ENCODE data around the gene INSYN1. TPM values are rescaled to one million over a fixed set of nuclear protein-coding genes. Genes with fewer than 3 reads are reported as not detected.

Gene INSYN1
- total and polyA plus RNA-seq, 7 donors = 0.60 to 10.0 (median 3.6) TPM

DNA sequence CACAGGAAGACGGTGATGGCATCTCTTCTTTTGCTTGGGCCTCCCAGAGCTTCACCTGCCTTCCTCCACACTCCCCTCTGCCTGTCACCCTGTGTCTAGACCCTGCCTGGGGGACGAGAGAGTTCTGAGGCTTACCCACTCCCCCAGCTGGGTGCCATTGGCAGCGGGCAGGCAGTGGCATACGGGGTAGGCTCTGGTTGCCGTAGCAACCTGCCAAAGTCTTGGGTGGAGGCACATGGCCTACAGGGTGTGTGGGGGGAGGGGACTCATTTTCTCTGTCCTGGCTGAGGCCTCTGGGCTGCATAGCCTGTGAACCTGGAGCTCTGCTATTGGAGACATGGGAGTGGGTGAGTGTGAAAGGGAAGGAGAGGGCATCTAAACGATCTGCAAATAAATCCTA is 4.4 kb downstream of the INSYN1 start:
- 64 to 68% methylated on average over 6 of the region's 6 CpGs for WGBS, 2 donors
- intact Hi-C loops (cut with DNase I) = no loop called here
- no peak for DNase-seq
- Histone ChIP-seq H3K36me3 (no peaks in the 10 kb centered on the region), H3K27ac (no peak overlapping the region), H3K4me3 (no peak overlapping the region), H3K27me3 (peaks cover 0 to 6% (median 6%) of the 10 kb centered on the region in 3 donors), H3K9me3 (no peaks in the 10 kb centered on the region), H3K4me1 (peaks cover 0 to 26% (median 22%) of the 10 kb centered on the region in 4 donors)
- TF ChIP-seq CTCF (IDR thresholded peaks at IDR 0.05) (no peak), POLR2AphosphoS5 (IDR thresholded peaks at IDR 0.05) (no peak), EP300 (IDR thresholded peaks at IDR 0.05) (no peak), POLR2A (IDR thresholded peaks at IDR 0.05) (no peak)

- peaks cover 0 to 6% (median 6%) of the 10 kb centered on the region in 3 donors for H3K27me3 ChIP-seq
- H3K36me3 ChIP-seq = no peaks in the 10 kb centered on the region
- H3K4me1 ChIP-seq = peaks cover 0 to 23% (median 18%) of the 10 kb centered on the region in 4 donors
- H3K9me3 ChIP-seq = no peaks in the 10 kb centered on the region
- no peak for TF ChIP-seq CTCF (IDR thresholded peaks at IDR 0.05)
- no peak for TF ChIP-seq POLR2A (IDR thresholded peaks at IDR 0.05)
- no peak for TF ChIP-seq EP300 (IDR thresholded peaks at IDR 0.05)
- no peak for TF ChIP-seq POLR2AphosphoS5 (IDR thresholded peaks at IDR 0.05)
- no peak overlapping the region for H3K4me3 ChIP-seq
- DNase-seq = no peak
- intact Hi-C loops (cut with DNase I) = no loop called here
- H3K27ac ChIP-seq = no peak overlapping the region
- 80 to 89% methylated on average over 11 of the region's 11 CpGs for WGBS, 2 donors
Observed at GRCh38 chr15:73747847-73748590, 5.1 kb downstream of the INSYN1 start.

DNA sequence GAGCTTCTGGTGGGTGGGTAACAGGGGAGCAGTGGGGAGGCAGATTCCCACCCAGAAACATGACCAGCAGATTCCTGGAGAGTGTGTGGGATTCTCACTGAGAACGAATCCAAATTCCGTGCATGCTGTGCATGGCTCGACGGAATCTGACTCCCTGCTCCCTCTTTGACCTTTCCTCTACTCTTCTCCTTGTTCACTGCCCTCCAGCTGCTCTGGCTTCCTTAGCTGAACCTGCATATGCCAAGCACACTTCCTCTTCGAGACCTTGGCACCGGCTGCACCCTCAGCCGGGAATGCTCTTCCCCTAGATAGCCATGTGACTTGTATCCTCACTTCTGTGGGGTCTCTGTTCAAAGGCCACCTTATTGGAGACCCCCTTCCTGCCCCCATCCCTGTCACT is 6.3 kb downstream of the INSYN1 start:
- DNase-seq = no peak
- no peaks in the 10 kb centered on the region for H3K27me3 ChIP-seq
- no peaks in the 10 kb centered on the region for H3K36me3 ChIP-seq
- H3K9me3 ChIP-seq = no peaks in the 10 kb centered on the region
- H3K4me1 ChIP-seq = peaks cover 0 to 24% (median 17%) of the 10 kb centered on the region in 4 donors
- no peak overlapping the region for H3K4me3 ChIP-seq
- TF ChIP-seq CTCF (IDR thresholded peaks at IDR 0.05) = no peak
- no peak for TF ChIP-seq POLR2AphosphoS5 (IDR thresholded peaks at IDR 0.05)
- no peak for TF ChIP-seq POLR2A (IDR thresholded peaks at IDR 0.05)
- no peak for TF ChIP-seq EP300 (IDR thresholded peaks at IDR 0.05)
- intact Hi-C loops (cut with DNase I) = no loop called here
- WGBS, 2 donors = 11 to 31% methylated on average over 7 of the region's 7 CpGs
- H3K27ac ChIP-seq = no peak overlapping the region

GRCh38 chr15:73746261-73746660 is 6.9 kb downstream of the INSYN1 start:
- WGBS, 2 donors = 59 to 73% methylated on average over 8 of the region's 8 CpGs
- TF ChIP-seq EP300 (IDR thresholded peaks at IDR 0.05) = no peak
- no peak for TF ChIP-seq POLR2A (IDR thresholded peaks at IDR 0.05)
- TF ChIP-seq POLR2AphosphoS5 (IDR thresholded peaks at IDR 0.05) = no peak
- TF ChIP-seq CTCF (IDR thresholded peaks at IDR 0.05) = no peak
- Histone ChIP-seq H3K4me3 (no peak overlapping the region), H3K4me1 (peaks cover 0 to 18% (median 11%) of the 10 kb centered on the region in 4 donors), H3K36me3 (no peaks in the 10 kb centered on the region), H3K9me3 (no peaks in the 10 kb centered on the region), H3K27ac (no peak overlapping the region), H3K27me3 (no peaks in the 10 kb centered on the region)
- intact Hi-C loops (cut with DNase I) = no loop called here
- no peak for DNase-seq

All from sigmoid colon (tissue), 7 donors.